ENCODE results near the gene SLC4A11. TPM values are rescaled to one million over a fixed set of nuclear protein-coding genes. Genes with fewer than 3 reads are reported as not detected.
"Not testable (repeated sequence)": the region's sequence is repeated elsewhere in the genome, so short reads cannot be mapped to it uniquely, and the experiment has no call there.

Gene SLC4A11
- polyA plus RNA-seq, 3 donors: 0.29 to 1.0 (median 0.61) TPM

DNA sequence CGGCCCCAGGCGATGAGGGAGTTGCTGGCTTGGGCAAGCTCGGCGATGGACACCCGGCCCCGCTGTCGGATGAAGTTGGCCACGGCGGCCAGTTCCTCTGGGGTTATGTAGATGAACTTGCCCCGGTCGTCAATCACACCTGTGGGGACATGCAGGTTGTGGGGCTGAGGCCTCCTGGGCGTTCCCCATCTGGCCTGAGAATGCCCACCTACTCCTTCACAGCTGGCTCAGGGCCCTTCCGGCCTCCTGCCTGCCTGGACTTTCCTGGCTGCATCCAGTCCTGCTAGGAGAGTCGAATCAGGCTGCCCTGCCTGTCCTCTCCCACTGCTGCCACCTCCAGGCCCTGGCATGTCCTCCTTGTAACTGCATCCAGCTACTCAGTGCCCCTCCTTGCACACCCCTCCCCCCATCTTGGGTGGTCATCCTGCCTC is 48.3 kb downstream of the SLC4A11 start:
- no peak overlapping the region for H3K27ac ChIP-seq (ENCODE audit: low read depth, low read length)
- 85 to 91% (median 89%) methylated on average over 13 to 14 of the region's 14 CpGs for WGBS, 3 donors

DNA sequence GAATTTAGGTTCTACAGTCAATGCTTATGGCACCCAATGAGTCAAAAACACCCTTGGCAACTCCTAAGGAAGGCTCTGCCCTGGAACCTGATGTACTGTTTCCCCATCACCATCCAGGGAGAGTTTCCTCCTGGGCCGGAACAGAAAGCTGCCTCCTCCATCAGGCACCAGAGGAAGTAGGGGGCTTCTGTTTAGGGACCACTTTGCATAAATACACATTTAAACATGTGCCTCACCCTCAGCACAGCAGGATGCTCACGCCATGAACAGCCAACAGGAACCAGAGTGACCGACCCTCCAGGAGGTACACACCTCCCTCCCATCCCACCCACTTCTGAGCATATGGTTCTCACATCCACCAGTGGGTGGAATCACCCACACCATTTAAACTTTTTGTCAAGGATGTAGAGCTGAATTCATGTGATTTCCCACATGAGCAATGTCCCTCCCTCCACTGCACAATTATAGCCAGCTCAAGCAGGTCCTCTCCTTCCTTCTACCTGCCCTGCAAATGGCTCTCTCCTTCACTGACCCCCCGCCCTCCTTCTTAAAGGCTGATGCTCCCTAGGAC is 49.3 kb downstream of the SLC4A11 start:
- 78 to 90% (median 86%) methylated on average over 4 of the region's 4 CpGs for WGBS, 3 donors
- no peak overlapping the region for H3K27ac ChIP-seq (ENCODE audit: low read depth, low read length)

DNA sequence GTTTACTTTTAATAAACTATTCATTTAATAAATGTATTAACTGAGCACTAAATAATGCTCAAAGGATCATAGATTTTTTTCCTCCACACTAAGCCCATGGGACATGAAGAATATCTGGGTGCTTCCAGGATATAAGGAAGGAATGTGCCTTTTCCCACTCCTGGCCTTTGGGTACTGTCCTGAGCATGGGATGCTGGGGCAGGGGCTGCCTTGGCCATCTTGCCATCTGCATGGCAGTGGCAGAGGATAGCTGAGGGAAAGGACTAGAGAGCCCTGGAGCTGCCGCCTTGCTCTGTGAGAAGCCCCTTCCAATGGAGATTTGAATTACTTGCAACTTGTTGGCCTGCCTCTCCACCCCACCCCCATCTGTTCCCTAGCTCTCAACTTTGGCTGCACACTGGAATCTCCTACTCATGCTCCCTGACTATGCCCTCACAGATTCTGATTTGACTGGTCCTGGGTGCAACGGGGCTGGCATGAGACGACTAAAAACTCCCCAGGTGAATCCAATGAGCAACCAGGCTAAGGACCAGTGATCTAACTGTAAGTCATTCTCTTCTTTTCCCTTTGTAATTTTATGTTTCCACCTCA is 50.1 kb downstream of the SLC4A11 start:
- no peak overlapping the region for H3K27ac ChIP-seq (ENCODE audit: low read depth, low read length)
- WGBS, 3 donors: 89 to 92% (median 90%) methylated on average over 3 of the region's 3 CpGs

DNA sequence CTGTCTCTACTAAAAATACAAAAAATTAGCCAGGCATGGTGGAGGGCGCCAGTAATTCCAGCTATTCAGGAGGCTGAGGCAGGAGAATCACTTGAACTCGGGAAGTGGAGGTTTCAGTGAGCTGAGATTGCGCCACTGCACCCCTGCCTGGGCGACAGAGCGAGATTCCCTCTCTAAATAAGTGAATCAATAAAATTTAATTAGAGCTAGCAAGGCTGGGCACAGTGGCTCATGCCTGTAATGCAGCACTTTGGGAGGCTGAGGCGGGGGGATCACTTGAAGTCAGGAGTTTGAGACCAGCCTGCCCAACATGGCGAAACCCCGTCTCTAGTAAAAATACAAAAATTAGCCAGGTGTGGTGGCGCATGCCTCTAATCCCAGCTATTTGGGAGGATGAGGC is 51.1 kb downstream of the SLC4A11 start:
- WGBS, 3 donors: 94 to 96% (median 94%) methylated on average over 9 of the region's 9 CpGs
- not testable (repeated sequence) for H3K27ac ChIP-seq (ENCODE audit: low read depth, low read length)

- WGBS, 3 donors: 92 to 95% (median 95%) methylated on average over 3 of the region's 3 CpGs
- H3K27ac ChIP-seq (ENCODE audit: low read depth, low read length): no peak overlapping the region
Measured at GRCh38 chr20:3183896-3184612, 54.9 kb downstream of the SLC4A11 start.

- WGBS, 3 donors: 94 to 97% (median 96%) methylated on average over 5 of the region's 5 CpGs
Measured at GRCh38 chr20:3182429-3182828, 56.6 kb downstream of the SLC4A11 start.

DNA sequence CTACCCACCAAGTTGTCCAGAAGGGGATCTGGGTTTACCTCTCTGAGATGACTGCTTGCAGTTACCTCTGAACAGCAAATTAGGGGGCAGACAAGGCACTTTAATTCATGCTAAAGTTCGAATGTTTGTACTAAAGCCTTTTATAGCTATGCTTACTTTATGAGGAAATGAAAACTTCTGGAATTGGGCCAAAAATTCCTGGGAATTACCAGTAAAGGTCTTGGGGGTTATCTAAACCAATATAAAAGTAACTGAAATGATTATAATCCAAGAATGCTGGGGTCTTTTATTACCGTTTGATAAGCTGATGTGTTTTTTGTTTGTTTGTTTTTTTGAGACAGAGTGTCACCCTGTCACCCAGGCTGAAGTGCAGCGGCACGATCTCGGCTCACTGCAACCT is 57.7 kb downstream of the SLC4A11 start:
- WGBS, 3 donors: 58 to 79% (median 79%) methylated on average over 5 of the region's 5 CpGs

More at GRCh38 chr20:3182429-3182828, 56.6 kb downstream of the SLC4A11 start:
- H3K27ac ChIP-seq (ENCODE audit: low read depth, low read length): not testable (repeated sequence)

DNA sequence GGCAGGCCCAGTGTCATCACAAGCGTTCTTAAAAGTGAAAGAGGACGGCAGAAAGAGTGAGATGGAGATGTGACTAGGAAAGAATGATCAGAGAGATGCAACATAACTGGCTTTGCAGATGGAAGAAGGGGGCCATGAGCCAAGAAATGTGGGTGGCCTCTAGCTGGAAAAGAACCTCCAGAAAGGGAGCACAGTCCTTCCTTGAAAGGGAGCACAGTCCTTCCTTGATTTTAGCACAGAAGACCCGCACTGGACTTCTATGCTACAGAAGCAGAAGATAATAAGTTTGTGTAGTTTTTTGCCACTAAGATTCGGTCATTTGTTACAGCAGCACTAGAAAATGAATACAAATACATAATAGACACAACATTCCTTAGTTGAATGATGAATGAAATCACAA is 58.7 kb downstream of the SLC4A11 start:
- H3K27ac ChIP-seq (ENCODE audit: low read depth, low read length): no peak overlapping the region
- WGBS, 3 donors: 69 to 84% (median 76%) methylated on average over 4 of the region's 4 CpGs

More for the DNA sequence above, 57.7 kb downstream of the SLC4A11 start:
- H3K27ac ChIP-seq (ENCODE audit: low read depth, low read length): no peak overlapping the region

GRCh38 chr20:3177746-3178485 is 61.1 kb downstream of the SLC4A11 start:
- WGBS, 3 donors: 49 to 73% (median 72%) methylated on average over 8 of the region's 8 CpGs
- no peak overlapping the region for H3K27ac ChIP-seq (ENCODE audit: low read depth, low read length)

Other genes starting within 250 kb of the SLC4A11 start
- not detected for gene GNRH2, start 195.6 kb downstream of the SLC4A11 start, polyA plus RNA-seq
- 10 to 100 TPM; 37.0 to 68.4 (median 46.9) TPM for gene MRPS26, start 193.1 kb downstream of the SLC4A11 start, polyA plus RNA-seq
- gene OXT, start 167.6 kb downstream of the SLC4A11 start, polyA plus RNA-seq: 1 to 10 TPM in 1 of 3 donors, not detected in 2; 1.9 TPM
- gene AVP, start 154.5 kb downstream of the SLC4A11 start, polyA plus RNA-seq: under 1 TPM in 1 of 3 donors, not detected in 2; 0.25 TPM
- gene FASTKD5, start 79.3 kb downstream of the SLC4A11 start, polyA plus RNA-seq: 10 to 100 TPM in 1 of 3 donors, 1 to 10 TPM in 2; 4.4 to 12.2 (median 7.6) TPM
- gene UBOX5, start 79.3 kb downstream of the SLC4A11 start, polyA plus RNA-seq: 1 to 10 TPM; 2.9 to 3.8 (median 3.3) TPM
- gene LZTS3, start 65.6 kb downstream of the SLC4A11 start, polyA plus RNA-seq: 10 to 100 TPM in 1 of 3 donors, 1 to 10 TPM in 2; 4.0 to 18.4 (median 5.1) TPM
- 10 to 100 TPM; 31.8 to 94.9 (median 65.5) TPM for gene DDRGK1, start 34.5 kb downstream of the SLC4A11 start, polyA plus RNA-seq
- gene ITPA, start 29.7 kb downstream of the SLC4A11 start, polyA plus RNA-seq: 10 to 100 TPM; 36.0 to 68.3 (median 43.0) TPM
- 10 to 100 TPM in 1 of 3 donors, 1 to 10 TPM in 2; 2.9 to 10.1 (median 9.0) TPM for gene DNAAF9, start 168.5 kb upstream of the SLC4A11 start, polyA plus RNA-seq
- 10 to 100 TPM in 1 of 3 donors, 1 to 10 TPM in 2; 4.3 to 11.6 (median 9.4) TPM for gene ATRN, start 231.8 kb upstream of the SLC4A11 start, polyA plus RNA-seq